Limb (tissue), 2 donors: ENCODE results near the gene SLC5A2.
A peak's percentile ranks its signal among the peaks of the same experiment; 100 is the strongest.

Experiments used
- DNase-seq, 2 donors: peaks; one replicate each; pipeline ENCODE4 v3.0.0-alpha.2; 2016; ENCODE audit errors: extremely low spot score in 2 of 2

The SLC5A2 gene

GRCh38 chr16:31459687-31460581, 23.0 kb upstream of the SLC5A2 start:
- peak; percentile 99 to 100 for DNase-seq

- peak in 1 of 2 donors; percentile 58 for DNase-seq
Measured at GRCh38 chr16:31460582-31461002, 22.3 kb upstream of the SLC5A2 start.

- DNase-seq, result no peak
Measured at GRCh38 chr16:31461201-31461920, 21.6 kb upstream of the SLC5A2 start.

- DNase-seq, result no peak
Measured at GRCh38 chr16:31461921-31462804, 20.8 kb upstream of the SLC5A2 start.

- DNase-seq, result no peak
Measured at GRCh38 chr16:31464348-31464769, 18.6 kb upstream of the SLC5A2 start.

- DNase-seq, result no peak
Measured at GRCh38 chr16:31464781-31465260, 18.1 kb upstream of the SLC5A2 start.

GRCh38 chr16:31465788-31466370, 17.0 kb upstream of the SLC5A2 start:
- no peak for DNase-seq

GRCh38 chr16:31466381-31466841, 16.5 kb upstream of the SLC5A2 start:
- no peak for DNase-seq

GRCh38 chr16:31467151-31467773, 15.7 kb upstream of the SLC5A2 start:
- no peak for DNase-seq

GRCh38 chr16:31467858-31468257, 15.1 kb upstream of the SLC5A2 start:
- no peak for DNase-seq

- DNase-seq, result no peak
Measured at GRCh38 chr16:31470615-31471014, 12.3 kb upstream of the SLC5A2 start.

GRCh38 chr16:31471241-31471874, 11.6 kb upstream of the SLC5A2 start:
- DNase-seq, result no peak

- peak; percentile 73 to 86 for DNase-seq
Measured at GRCh38 chr16:31471875-31472708, 10.8 kb upstream of the SLC5A2 start, which contains the start of gene TGFB1I1. Gene TGFB1I1 (plus strand): TSS chr16:31472152. CDS start chr16:31472189, 37 bp downstream.

GRCh38 chr16:31472709-31473203, 10.2 kb upstream of the SLC5A2 start:
- DNase-seq, result peak; percentile 73 to 86

- DNase-seq, result no peak
Measured at GRCh38 chr16:31473264-31473984, 9.5 kb upstream of the SLC5A2 start.

GRCh38 chr16:31474173-31474714, 8.7 kb upstream of the SLC5A2 start:
- no peak for DNase-seq
